ENCODE data around the gene PREX1.
"Not testable (repeated sequence)": the region's sequence is repeated elsewhere in the genome, so short reads cannot be mapped to it uniquely, and the experiment has no call there.

PREX1 gene, protein sequence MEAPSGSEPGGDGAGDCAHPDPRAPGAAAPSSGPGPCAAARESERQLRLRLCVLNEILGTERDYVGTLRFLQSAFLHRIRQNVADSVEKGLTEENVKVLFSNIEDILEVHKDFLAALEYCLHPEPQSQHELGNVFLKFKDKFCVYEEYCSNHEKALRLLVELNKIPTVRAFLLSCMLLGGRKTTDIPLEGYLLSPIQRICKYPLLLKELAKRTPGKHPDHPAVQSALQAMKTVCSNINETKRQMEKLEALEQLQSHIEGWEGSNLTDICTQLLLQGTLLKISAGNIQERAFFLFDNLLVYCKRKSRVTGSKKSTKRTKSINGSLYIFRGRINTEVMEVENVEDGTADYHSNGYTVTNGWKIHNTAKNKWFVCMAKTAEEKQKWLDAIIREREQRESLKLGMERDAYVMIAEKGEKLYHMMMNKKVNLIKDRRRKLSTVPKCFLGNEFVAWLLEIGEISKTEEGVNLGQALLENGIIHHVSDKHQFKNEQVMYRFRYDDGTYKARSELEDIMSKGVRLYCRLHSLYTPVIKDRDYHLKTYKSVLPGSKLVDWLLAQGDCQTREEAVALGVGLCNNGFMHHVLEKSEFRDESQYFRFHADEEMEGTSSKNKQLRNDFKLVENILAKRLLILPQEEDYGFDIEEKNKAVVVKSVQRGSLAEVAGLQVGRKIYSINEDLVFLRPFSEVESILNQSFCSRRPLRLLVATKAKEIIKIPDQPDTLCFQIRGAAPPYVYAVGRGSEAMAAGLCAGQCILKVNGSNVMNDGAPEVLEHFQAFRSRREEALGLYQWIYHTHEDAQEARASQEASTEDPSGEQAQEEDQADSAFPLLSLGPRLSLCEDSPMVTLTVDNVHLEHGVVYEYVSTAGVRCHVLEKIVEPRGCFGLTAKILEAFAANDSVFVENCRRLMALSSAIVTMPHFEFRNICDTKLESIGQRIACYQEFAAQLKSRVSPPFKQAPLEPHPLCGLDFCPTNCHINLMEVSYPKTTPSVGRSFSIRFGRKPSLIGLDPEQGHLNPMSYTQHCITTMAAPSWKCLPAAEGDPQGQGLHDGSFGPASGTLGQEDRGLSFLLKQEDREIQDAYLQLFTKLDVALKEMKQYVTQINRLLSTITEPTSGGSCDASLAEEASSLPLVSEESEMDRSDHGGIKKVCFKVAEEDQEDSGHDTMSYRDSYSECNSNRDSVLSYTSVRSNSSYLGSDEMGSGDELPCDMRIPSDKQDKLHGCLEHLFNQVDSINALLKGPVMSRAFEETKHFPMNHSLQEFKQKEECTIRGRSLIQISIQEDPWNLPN (N-terminal part only)

DNA sequence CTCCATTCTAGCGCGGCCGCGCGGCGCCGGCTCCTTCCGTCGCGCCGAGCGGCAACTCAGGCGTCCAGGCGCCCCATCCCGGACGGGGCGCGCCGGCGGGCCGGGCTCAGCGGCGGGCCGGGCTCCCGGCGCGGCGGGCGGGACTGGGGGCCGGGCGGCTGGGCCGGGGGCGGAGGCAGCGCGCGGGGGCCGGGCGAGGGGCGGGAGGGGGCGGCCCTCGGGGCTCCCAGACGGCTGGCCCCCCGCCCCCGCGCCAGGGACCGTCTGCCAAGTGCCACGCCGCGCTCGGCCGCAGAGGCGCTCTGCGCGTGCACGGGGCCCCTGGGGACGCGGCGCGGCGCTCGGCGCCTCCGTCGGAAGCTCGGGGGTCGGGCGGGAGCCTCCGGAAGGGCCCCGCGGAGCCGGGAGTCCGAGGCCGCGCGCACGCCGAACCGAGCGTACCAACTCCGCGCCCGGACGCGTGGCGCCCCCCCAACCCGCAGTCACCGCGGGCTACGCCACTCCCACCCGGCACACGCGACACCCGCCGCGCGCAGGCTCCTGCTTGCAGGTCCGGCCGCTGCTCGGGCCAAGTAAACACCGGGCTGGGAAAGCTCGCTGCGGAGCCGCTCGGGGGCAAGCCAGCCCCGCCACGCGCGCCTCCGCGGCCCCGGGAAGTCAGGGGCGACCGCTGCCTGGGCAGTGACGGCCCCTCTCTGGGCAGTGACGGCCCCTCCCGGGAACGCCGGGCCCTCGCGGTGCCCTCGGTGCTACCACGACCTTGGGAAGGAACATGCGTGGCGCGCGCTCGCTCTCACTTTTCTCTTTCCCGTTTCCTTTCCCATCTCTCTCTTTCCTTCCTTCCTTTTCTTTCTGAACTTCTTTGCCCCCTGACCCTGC lies at the start of gene PREX1:
PREX1 (minus strand) TSS at position 145 of the 879 bp plus-strand sequence; CDS start at position 6, 139 bp downstream.
- DNase-seq (ENCODE audit: low read depth in 1 of 2, low spot score in 1 of 2), result peak; percentile 66 to 73

DNA sequence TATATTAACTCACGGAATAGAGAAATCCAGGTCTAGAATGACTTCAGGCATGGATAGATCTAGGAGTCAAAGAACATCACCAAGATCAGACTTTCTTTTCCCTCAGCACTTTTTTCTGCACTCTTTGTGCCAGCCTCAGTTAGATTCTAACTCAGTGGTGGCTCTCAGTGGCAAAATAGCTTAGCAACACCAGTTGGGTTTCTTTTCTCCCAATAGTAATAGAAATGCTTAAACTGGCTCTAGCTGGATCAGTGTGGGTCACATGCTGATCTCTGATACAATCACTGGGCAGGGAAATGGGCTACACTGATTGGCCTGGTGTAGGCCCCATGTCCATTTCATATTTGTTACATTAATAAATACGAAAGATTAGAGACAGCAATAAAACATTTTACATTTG lies 49.5 kb upstream of the PREX1 start:
- no peak for DNase-seq (ENCODE audit: low read depth in 1 of 2, low spot score in 1 of 2)

DNA sequence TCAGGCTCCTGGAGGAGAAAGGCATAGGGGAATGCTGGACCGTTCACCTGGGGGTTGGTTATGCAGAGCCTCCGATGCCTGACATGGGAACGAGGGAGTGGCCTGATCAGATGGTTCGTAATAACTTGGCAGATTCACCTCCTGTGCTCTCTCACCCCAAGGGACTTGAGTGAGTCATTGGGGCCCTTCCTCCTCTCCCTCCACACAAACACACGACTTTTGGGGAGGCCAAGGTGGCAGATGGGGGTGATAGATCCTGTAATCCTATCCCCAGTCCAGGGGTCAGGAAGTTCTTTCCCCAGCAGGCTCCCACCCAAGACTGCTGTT lies 48.1 kb upstream of the PREX1 start:
- DNase-seq (ENCODE audit: low read depth in 1 of 2, low spot score in 1 of 2), result no peak

DNA sequence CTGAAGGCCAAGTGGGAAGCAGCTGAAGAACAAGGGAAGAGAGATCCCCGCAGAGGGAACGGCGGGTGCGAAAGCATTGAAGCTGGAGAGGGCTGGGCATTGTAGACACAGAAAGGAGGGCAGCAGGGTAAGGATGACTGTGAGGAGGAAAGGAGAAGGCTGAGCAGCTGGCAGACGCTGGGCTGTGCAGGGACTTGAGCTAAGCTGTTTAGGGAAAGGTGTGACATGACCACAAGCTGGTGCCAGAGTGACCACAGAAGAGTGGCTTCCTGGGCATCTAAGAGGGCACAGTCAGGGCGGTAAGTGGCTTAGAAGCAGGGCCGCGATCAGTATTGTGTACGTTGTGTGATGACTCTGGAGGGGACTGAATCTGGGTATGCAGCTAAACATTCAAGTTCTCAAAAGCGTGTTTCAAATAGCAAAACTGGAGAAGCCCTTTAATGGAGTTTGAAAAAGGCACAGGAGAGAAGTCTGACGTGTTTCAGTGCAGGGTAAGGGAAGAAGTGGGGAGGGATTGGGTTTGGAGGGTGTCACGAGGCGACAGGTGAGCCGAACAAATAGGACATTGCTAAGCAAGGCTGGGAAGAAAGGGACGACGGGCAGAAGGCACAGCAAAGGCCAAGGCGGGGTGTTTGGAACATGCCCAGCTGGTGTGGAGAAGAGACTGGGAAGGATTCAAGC lies 47.6 kb upstream of the PREX1 start:
- DNase-seq (ENCODE audit: low read depth in 1 of 2, low spot score in 1 of 2), result no peak

DNA sequence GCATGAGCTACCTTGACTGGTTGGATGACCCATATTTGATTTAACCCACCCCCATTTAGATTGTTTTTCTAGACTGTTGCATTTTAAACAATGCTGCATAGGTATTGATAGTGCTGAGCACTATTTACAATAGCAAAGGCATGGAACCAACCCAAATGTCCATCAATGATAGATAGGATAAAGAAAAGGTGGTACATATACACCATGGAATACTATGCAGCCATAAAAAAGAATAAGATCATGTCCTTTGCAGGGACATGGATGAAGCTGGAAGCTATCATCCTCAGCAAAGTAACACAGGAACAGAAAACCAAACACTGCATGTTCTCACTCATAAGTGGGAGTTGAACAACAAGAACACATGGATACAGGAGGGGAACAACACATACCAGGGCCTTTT lies 41.6 kb upstream of the PREX1 start:
- not testable (repeated sequence) for DNase-seq (ENCODE audit: low read depth in 1 of 2, low spot score in 1 of 2)

DNA sequence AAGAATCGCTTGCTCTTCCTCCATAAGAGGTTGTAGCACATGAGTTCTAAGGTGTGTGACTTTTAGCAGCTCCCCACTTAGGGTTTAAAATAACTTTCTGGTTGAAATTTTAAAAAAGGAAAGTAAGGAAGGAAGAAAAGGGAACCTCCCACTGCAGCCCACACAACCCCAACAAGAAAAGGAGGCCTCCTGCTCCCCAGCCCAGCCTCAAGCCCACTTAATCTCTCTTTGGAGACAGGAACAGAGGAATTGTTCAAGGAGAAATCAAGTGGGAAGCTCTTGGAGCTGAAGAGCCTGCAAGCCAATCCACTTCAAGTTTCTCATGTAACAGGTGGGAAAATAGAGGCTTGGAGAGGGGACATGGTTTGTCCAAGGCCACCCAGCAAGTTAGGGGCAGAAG lies 39.1 kb upstream of the PREX1 start:
- DNase-seq (ENCODE audit: low read depth in 1 of 2, low spot score in 1 of 2), result no peak

DNA sequence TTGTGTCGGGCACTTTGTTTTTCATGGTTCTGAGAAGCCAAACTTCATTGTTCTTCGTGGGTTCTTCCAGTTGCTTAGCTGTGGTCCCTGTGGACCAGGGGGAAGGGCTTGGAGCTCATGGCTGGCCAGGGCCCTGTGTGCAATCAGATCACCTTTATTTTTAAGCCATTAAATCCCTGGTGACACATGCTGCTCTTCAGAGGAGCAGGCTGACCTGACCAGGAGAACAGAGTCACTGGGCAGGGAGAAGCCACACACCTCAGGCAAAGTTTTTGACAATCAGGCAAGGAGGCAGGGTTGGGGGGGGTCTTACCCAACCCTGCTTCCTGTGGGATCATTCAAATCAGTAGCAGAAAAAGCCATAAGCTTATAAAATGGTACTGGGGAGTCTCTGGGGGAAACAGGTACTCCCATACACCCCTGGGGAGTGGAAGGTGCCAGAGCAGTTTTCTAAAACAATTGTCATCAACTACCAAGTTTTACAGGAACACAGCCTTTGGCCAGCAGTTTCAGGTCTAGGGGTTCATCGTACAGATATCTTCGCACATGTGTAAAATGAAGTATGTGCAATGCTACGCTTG lies 37.0 kb upstream of the PREX1 start:
- DNase-seq (ENCODE audit: low read depth in 1 of 2, low spot score in 1 of 2), result no peak

DNA sequence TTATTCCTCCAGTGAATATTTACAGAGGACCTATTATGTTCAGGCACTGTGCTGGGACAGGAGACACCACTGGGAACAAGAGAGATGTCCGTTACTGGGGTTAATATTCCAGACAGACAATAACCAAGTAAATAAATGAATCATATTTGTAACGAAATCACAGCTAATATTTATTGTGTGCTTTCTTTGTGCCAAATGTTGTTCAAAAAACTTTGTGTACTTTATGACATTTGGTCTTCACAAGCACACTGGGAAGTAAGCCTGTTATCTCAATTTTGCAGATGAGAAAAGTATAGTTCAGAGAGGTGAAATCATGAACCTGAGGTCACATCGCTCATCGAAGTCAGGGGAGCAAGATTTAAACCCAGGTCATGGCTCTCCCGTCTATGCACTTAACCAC lies 36.5 kb upstream of the PREX1 start:
- no peak for DNase-seq (ENCODE audit: low read depth in 1 of 2, low spot score in 1 of 2)

DNA sequence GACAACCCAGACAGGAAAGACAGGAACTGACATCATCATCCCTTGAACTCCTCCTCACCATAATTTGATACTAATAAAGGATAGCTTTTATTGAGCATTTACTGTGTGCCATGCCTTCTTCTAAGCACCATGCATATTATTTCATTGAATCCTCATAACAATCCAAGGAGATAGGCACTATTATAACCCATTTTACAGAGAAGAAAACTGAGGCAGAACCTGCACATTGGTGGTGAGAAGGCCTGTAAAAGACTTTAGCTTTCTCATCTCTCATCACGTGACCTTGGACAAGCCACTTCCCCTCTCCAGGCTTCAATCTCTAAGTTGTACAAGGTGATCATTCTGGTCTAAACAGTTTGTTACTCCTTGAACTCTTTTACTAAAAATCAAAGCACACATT lies 34.5 kb upstream of the PREX1 start:
- no peak for DNase-seq (ENCODE audit: low read depth in 1 of 2, low spot score in 1 of 2)

DNA sequence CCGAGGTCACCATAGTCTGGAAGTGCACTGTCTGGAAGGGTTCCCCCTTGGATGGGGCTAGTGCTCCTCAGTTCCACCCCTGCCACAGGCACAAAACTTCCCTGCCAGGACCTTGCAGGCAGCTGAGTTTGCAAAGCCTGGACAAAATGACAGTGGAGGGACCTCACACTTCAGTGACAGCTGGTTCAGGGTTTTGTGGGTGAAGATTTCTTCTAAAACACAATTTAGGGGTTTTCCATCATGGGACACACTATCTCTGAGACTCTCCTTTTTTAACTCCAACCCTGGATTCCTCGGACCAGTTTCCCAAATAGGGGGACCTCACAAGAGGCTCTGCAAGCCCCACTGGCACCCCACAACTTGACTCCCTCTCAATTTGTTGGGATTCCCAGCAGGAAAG lies 33.6 kb upstream of the PREX1 start:
- no peak for DNase-seq (ENCODE audit: low read depth in 1 of 2, low spot score in 1 of 2)

DNA sequence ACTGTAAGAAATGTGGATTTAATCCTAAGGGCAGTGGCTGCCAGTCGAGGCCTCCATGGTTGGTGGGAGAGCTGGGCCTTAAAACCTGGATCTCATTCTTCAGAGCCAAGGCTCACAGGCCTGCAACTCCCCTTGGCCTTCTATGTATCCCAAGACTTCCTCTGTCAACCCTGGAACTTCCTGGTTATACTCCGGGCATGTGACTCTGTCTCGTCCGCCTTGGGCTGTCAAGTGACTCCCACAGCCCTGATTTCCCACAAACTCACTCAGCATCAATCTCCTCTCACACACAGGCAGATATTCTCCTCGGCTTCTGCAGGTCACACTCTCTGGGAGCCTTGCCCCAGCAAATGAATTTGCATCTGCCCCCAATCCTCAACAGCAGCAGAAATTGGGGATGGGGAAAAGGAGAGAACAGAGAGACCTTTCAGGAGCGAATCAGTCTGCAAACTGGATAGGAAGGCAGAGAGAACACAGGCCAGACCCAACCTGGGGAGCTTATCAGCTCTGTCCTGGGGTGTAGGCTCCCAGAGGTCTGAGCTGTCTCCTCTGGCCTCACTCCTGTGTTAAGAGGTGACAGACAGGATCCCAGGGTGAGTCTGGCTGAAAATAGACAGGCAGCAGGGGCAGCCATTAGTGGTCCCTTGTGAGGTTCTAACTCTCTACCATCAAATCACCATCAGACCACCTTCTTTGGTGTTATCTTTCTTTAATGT lies 30.4 kb upstream of the PREX1 start:
- DNase-seq (ENCODE audit: low read depth in 1 of 2, low spot score in 1 of 2), result no peak

DNA sequence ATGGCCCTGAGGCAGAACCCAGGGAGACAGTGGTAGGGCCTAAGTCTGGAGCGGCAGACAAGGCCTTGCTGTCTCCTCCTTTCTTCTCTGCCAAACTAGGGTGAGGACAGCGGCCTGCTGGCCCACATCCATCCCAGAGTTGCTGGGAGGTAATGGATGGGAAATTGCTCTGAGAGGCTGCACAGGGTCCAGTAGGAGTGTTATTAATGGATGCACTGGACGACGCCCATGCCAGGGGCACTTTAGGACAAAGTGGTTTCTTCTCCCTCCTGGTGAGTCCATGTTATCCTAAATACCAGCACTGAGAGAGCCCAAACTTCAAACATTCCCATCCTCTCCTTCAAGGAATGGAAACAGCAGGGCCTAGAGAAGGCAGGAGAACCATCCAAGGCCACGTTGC lies 28.3 kb upstream of the PREX1 start:
- no peak for DNase-seq (ENCODE audit: low read depth in 1 of 2, low spot score in 1 of 2)

DNA sequence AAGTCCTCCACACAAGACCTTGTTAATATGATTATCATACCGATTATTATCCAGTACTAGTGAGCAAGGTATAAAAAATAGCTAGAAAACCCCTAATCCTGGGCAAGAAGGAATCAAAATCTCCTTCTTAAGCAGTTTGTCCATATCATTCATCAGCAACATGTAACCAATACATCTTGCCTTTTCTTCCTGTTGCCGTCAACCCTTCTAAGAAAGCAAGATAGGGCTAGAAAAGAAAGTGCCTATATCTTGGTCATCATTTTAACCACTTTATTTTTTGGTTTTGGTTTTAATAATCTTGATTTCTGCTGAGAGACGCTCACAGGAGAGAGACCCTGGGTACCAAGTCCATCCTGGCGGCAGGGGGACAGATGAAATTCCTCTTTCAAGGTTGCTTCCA lies 27.2 kb upstream of the PREX1 start:
- no peak for DNase-seq (ENCODE audit: low read depth in 1 of 2, low spot score in 1 of 2)

DNA sequence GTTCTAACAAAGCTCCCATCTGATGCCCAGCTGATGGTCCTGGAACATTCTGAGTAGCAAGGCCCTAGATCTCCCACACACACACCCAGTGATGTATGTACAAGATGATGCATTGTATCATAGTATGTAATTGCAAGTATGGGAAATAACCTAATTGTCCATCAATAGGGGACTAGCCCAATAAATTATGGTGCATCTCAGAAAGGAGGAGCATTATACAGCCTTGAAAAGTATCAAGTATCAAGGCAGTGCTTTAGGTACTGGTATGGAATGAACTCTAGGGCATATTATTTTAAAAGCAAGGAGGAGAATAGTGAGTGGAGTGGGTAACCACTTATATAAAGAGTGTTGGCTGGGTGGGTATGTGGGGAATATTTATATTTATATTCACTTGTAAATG lies 24.8 kb upstream of the PREX1 start:
- no peak for DNase-seq (ENCODE audit: low read depth in 1 of 2, low spot score in 1 of 2)

DNA sequence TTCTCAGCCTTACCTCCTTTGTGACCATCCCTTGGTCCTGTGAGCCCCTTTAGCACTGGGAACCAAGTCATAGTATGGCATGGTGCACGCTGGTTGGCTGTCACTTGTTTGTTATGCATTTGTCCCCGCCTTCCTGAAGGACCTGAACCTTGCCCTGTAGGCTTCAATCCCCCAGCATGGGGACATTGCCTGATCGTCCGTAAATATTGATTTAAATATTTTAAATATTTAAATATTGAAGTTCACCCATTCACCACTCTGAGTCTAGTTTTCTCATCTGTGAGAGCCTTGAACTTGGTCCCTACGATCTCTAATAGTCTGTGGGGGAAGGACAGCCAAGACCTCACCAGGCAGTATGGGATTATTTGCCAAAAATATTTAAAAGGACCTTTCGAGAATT lies 23.8 kb upstream of the PREX1 start:
- no peak for DNase-seq (ENCODE audit: low read depth in 1 of 2, low spot score in 1 of 2)

DNA sequence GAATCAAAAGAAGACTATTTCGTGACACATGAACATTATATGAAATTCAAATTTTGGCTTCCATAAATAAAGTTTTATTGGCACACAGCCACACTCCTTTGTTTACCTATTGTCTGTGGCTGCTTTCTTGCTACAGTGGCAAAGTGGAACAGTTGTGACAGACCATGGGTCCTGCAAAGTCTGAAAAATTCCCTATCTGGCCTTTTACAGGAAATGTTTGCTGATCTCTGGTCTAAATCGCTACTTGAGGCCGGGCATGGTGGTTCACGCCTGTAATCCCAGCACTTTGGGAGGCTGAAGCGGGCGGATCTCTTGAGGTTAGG lies 23.1 kb upstream of the PREX1 start:
- DNase-seq (ENCODE audit: low read depth in 1 of 2, low spot score in 1 of 2), result no peak

DNA sequence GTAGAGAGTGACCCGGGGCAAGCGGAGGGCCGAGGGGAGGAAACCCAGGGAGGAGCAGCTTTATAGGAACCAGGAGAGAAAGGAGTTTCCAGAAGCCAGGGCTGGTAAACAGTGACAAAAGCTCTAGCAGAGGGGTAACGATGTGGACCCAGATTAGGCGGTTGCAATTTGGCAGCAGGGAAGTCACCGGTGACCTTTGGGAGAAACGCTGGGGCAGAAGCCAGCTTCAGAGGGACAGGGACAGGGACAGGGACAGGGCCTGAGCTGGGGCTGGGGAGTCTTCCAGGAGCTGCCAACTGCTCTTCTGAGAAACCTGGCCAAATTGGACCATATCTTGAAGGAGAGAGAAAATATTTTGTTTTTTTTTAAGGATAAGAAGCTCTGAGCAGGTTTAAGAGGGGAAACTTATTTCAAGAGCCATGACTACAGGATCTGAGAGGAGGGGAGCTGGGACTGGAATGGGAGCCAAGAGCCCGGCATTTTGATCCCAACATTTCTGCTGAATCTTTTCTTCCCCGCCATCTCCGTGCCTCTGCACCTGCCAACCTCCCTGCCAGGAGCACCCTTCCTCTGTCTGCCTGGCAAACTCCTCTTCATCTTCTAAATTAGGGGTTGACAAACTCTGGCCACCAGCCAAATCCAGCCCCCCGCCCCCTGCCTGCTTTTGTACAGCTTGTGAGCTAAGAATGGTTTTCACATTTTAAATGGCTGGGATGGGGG lies 22.6 kb upstream of the PREX1 start:
- no peak for DNase-seq (ENCODE audit: low read depth in 1 of 2, low spot score in 1 of 2)

DNA sequence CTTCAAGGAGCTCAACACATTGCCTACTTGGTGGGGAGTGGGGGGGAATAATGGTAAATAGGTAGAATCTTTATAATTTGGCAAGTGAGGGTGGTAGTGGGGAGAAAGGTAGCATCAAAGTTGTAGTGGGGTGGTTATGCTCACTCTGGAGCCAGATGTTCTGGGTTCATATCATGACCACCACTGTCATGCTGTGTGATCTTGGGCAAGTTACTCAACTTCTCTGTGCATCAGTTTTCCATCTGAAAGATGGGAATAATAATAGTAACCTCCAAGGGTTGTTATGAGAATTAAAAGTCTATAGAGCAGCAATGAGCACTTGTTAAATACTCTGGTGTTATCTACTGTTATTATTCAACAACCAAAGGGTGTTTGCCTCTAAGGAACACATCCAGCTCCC lies 22.0 kb upstream of the PREX1 start:
- no peak for DNase-seq (ENCODE audit: low read depth in 1 of 2, low spot score in 1 of 2)

DNA sequence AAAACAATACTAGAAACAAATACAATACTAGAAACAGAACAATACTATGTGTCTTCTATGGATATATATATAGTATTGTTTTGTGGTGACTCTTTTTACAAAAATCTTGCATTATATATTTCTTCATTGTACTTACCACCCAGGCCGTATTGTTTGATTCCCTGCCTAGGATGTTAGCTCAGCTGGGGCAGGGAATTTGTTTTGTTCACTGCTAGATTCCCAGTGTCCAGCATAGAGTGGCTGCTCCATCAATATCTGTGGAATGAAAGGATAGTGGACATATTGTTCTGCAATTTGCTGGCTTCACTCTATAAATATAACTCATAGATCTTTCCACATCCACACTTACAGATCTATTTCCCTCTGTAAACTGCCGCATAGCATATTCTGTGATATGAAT lies 21.5 kb upstream of the PREX1 start:
- no peak for DNase-seq (ENCODE audit: low read depth in 1 of 2, low spot score in 1 of 2)

Data from stimulated activated CD4-positive, alpha-beta T cell treated with anti-CD3 and anti-CD28 coated beads, Interleukin-15, amount 100 ng/mL, for 1 hour (primary cell).